Natural killer cell (primary cell): ENCODE results near the gene HMG20B. TPM values are rescaled to one million over a fixed set of nuclear protein-coding genes. Genes with fewer than 3 reads are reported as not detected.

Source experiments
- ATAC-seq, 3 donors: fragments of 150-1000 bp in 2 of 3; fragments of 200-7000 bp in 1 of 3; cut with Tn5 transposase; 1 replicate in 1 of 3; 2 replicates in 2 of 3; pipeline ENCODE4 v1.10.0; 2021; ENCODE audit warnings: mild to moderate bottlenecking in 2 of 3, moderate library complexity in 2 of 3
- DNase-seq, 2 donors: peaks; one replicate each; pipeline versions ENCODE4 v3.0.0 to v3.0.0-alpha.2; 2013 to 2021; ENCODE audit warnings: mixed read lengths in 1 of 2
- H3K27ac ChIP-seq: one replicate; pipeline ENCODE4 v1.5.1; 2013; ENCODE audit warnings: mild to moderate bottlenecking, low read length
- H3K27me3 ChIP-seq: one replicate; pipeline ENCODE4 v1.6.1; 2013; ENCODE audit warnings: low read length; ENCODE audit not compliant: control insufficient read depth, insufficient read depth
- H3K36me3 ChIP-seq: one replicate; pipeline ENCODE4 v1.6.1; 2013; ENCODE audit warnings: low read length; ENCODE audit not compliant: control insufficient read depth, insufficient read depth
- H3K4me1 ChIP-seq: one replicate; pipeline ENCODE4 v1.6.1; 2013; ENCODE audit warnings: low read length; ENCODE audit not compliant: control insufficient read depth, insufficient read depth
- H3K4me3 ChIP-seq: one replicate; pipeline ENCODE4 v1.5.1; 2013; ENCODE audit warnings: low read length
- H3K9me3 ChIP-seq: one replicate; pipeline ENCODE4 v1.6.1; 2013; ENCODE audit warnings: low read length; ENCODE audit not compliant: control insufficient read depth, insufficient read depth
- H3K27ac Mint-ChIP-seq, 2 donors: one replicate each; pipeline ENCODE4 v1.8.0; 2022; ENCODE audit warnings: mild to moderate bottlenecking in 2 of 2, mixed read lengths in 2 of 2, moderate library complexity in 1 of 2
- H3K27me3 Mint-ChIP-seq, 2 donors: one replicate each; pipeline ENCODE4 v1.8.0; 2022; ENCODE audit warnings: low read depth in 2 of 2, mixed read lengths in 2 of 2
- H3K36me3 Mint-ChIP-seq: one replicate; pipeline ENCODE4 v1.8.0; 2022; ENCODE audit warnings: mixed read lengths
- H3K4me1 Mint-ChIP-seq, 2 donors: one replicate each; pipeline ENCODE4 v1.8.0; 2022; ENCODE audit warnings: mixed read lengths in 2 of 2
- H3K4me3 Mint-ChIP-seq: one replicate; pipeline ENCODE4 v1.8.0; 2022; ENCODE audit warnings: mild to moderate bottlenecking, moderate library complexity, mixed read lengths
- H3K9me3 Mint-ChIP-seq, 2 donors: one replicate each; pipeline ENCODE4 v1.8.0; 2022; ENCODE audit warnings: mixed read lengths in 2 of 2
- CTCF ChIP-seq: fragments of 200-600 bp; IDR thresholded peaks from one replicate; pipeline ENCODE4 v1.8.0; 2022; ENCODE audit warnings: antibody characterized with exemption
- WGBS: methylation state at CpG from one replicate; pipeline ENCODE4 v1.1.7; 2013; ENCODE audit warnings: missing lambda C conversion rate; ENCODE audit not compliant: insufficient coverage; 5-methylcytosine and 5-hydroxymethylcytosine counted together
- intact Hi-C: fragments of 100-400 bp; cut with micrococcal nuclease; formaldehyde crosslinking; loops from one replicate; pipeline ENCODE4 v1.14.2; 2022
- total RNA-seq, 4 donors: library from RNA; stranded (reverse); fragments of 120-200 nt in 1 of 4; gene quantifications; one replicate each; pipeline versions ENCODE4 v1.2.3 to v1.2.4, GENCODE V29; 2013 to 2022

HMG20B gene
- total RNA-seq, 3 donors from 2014 or later (not counting 1 experiment from before 2014, with no cell fraction given): 45.8 to 57.5 (median 52.1) TPM

DNA sequence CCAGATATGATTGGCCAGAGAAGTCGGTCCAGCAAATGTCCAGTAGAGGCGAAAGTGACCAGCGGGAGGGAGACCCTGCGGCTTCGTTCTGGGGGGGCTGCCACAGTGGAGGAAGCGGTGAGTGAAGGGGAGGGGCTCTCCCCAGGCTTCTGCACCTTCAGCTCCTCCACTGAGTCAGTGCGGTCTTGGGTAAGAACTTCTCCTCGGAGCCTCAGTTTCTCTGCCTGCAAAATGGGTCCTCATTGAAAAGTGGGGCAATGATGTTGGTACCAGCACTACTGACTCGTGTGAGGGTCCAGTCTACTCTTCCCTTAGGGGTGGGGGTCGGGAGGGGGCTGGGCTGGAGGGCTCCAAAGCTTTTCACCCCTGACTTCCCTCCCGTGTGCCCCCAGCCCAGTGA is 16.7 kb downstream of the HMG20B start:
- no peak for ATAC-seq
- intact Hi-C loops: no loop called here

DNA sequence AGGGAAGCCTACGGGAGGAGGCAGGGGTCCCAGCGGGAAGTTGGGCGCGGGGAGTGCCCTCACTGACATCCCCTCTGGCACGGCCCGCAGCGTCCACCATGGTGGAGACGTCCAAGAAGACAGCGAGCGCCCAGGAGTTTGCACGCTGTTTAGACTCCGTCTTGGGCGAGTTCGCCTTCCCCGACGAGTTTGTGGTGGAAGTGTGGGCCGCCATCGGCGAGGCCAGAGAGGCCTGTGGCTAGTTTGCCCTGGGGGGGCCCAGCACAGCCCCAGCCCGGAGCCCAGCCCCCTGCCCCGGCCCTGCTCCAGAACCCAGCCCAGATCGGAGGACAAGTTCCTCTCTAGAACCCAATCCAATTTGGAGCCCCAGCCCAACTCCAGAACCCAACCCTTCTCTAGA is 17.2 kb downstream of the HMG20B start:
- Mint-ChIP-seq H3K4me1 (no peaks in the 10 kb centered on the region), H3K27me3 (no peaks in the 10 kb centered on the region), H3K4me3 (no peak overlapping the region), H3K9me3 (no peaks in the 10 kb centered on the region), H3K27ac (no peak overlapping the region), H3K36me3 (no peaks in the 10 kb centered on the region)
- Histone ChIP-seq H3K27me3 (no peaks in the 10 kb centered on the region), H3K4me1 (peaks cover 12% of the 10 kb centered on the region), H3K9me3 (no peaks in the 10 kb centered on the region), H3K36me3 (no peaks in the 10 kb centered on the region), H3K27ac (no peak overlapping the region), H3K4me3 (no peak overlapping the region)
- intact Hi-C loops: no loop called here
- DNase-seq (no peak), ATAC-seq (no peak)
- TF ChIP-seq CTCF: no peak
- WGBS: 94% methylated on average over 22 of the region's 22 CpGs

More for the DNA sequence above, 16.7 kb downstream of the HMG20B start:
- Histone ChIP-seq H3K9me3 (no peaks in the 10 kb centered on the region), H3K4me3 (no peak overlapping the region), H3K36me3 (no peaks in the 10 kb centered on the region), H3K4me1 (peaks cover 12% of the 10 kb centered on the region), H3K27me3 (no peaks in the 10 kb centered on the region), H3K27ac (no peak overlapping the region)
- TF ChIP-seq CTCF: no peak
- no peaks in the 10 kb centered on the region for H3K36me3 Mint-ChIP-seq
- 92% methylated on average over 11 of the region's 11 CpGs for WGBS
- H3K4me1 Mint-ChIP-seq: no peaks in the 10 kb centered on the region
- no peaks in the 10 kb centered on the region for H3K9me3 Mint-ChIP-seq
- H3K4me3 Mint-ChIP-seq: no peak overlapping the region
- H3K27me3 Mint-ChIP-seq: no peaks in the 10 kb centered on the region
- no peak overlapping the region for H3K27ac Mint-ChIP-seq
- DNase-seq: no peak

GRCh38 chr19:3590991-3591659 is 18.4 kb downstream of the HMG20B start:
- TF ChIP-seq CTCF: no peak
- H3K36me3 ChIP-seq: no peaks in the 10 kb centered on the region
- peaks cover 3% of the 10 kb centered on the region for H3K4me1 ChIP-seq
- no peaks in the 10 kb centered on the region for H3K9me3 ChIP-seq
- H3K4me1 Mint-ChIP-seq: no peaks in the 10 kb centered on the region
- no peaks in the 10 kb centered on the region for H3K9me3 Mint-ChIP-seq
- intact Hi-C loops: no loop called here
- no peak overlapping the region for H3K27ac Mint-ChIP-seq
- H3K4me3 Mint-ChIP-seq: no peak overlapping the region
- ATAC-seq (no peak), DNase-seq (no peak)
- H3K27ac ChIP-seq: no peak overlapping the region
- no peaks in the 10 kb centered on the region for H3K36me3 Mint-ChIP-seq
- 93% methylated on average over 8 of the region's 8 CpGs for WGBS
- no peak overlapping the region for H3K4me3 ChIP-seq
- no peaks in the 10 kb centered on the region for H3K27me3 ChIP-seq
- H3K27me3 Mint-ChIP-seq: no peaks in the 10 kb centered on the region
